HFF-Myc (cell line): Measurements from ENCODE around the gene HNRNPA1L2.
"Not testable (repeated sequence)": the region's sequence is repeated elsewhere in the genome, so short reads cannot be mapped to it uniquely, and the experiment has no call there.

Source experiments
- DNase-seq: peaks from one replicate; pipeline ENCODE4 v3.0.0-alpha.2; 2011; ENCODE audit warnings: low read depth; ENCODE audit errors: extremely low read depth
- H3K4me3 ChIP-seq: replicated peaks from 2 replicates; pipeline ENCODE4 v1.5.1; 2011; ENCODE audit warnings: low read depth, mild to moderate bottlenecking, control low read depth, low read length
- CTCF ChIP-seq: IDR thresholded peaks from 2 replicates; pipeline ENCODE4 v1.5.1; 2012; ENCODE audit warnings: mild to moderate bottlenecking, low read depth, low read length, control low read depth; ENCODE audit errors: missing control alignments

HNRNPA1L2 gene

GRCh38 chr13:52609013-52609606 is 33.1 kb upstream of the HNRNPA1L2 start:
- not testable (repeated sequence) for DNase-seq, H3K4me3 ChIP-seq

DNA sequence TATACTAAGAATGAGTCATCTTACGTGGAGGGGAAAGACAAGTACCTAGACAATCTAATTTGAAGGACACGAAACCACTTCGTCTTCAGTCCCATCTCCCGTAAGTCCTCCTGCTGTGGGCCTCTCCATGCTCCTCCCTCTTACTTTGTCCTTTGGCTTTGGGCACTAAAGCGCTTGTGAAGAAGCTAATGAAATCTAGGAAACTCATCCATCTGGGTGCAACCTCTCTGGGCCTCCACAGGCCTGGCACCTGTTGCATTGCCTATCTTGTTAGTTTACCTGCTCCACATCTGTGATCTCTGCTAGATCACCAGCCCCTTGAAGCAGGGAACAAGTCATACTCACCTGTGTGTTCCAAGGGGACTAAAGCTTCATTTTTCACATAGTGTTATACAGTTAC is 32.1 kb upstream of the HNRNPA1L2 start:
- not testable (repeated sequence) for DNase-seq, H3K4me3 ChIP-seq

DNA sequence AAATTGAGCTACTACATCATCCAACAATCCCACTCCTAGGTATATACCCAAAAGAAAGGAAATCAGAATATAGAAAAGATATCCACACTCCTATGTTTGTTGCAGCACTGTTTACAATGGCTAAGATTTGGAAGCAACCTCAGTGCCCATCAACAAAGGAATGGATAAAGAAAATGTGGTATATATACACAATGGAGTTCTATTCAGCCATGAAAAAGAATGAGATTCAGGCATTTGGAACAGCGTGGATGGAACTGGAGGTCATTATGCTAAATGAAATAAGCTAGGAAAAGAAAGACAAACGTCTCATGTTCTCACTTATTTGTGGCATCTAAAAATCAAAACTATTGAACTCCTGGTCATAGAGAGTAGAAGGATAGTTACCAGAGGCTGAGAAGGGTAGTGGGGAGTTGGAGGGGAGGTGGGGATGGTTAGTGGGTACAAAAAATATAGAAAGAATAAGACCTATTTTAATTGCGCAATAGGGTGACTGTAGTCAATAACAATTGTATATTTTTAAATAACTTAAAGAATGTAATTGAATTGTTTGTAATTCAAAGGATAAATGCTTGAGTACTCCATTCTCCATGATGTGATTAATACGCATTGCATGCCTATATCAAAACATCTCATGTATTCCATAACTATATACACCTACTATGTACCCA is 27.0 kb upstream of the HNRNPA1L2 start:
- no peak for DNase-seq
- H3K4me3 ChIP-seq, result no peak overlapping the region
- no peak for TF ChIP-seq CTCF

- no peak for TF ChIP-seq CTCF
- H3K4me3 ChIP-seq, result no peak overlapping the region
- no peak for DNase-seq
Measured at GRCh38 chr13:52615812-52616211, 26.4 kb upstream of the HNRNPA1L2 start.

GRCh38 chr13:52617070-52618060 is 24.9 kb upstream of the HNRNPA1L2 start:
- peak overlapping the region; percentile 98 for H3K4me3 ChIP-seq
- no peak for TF ChIP-seq CTCF
- peak; percentile 76 for DNase-seq

DNA sequence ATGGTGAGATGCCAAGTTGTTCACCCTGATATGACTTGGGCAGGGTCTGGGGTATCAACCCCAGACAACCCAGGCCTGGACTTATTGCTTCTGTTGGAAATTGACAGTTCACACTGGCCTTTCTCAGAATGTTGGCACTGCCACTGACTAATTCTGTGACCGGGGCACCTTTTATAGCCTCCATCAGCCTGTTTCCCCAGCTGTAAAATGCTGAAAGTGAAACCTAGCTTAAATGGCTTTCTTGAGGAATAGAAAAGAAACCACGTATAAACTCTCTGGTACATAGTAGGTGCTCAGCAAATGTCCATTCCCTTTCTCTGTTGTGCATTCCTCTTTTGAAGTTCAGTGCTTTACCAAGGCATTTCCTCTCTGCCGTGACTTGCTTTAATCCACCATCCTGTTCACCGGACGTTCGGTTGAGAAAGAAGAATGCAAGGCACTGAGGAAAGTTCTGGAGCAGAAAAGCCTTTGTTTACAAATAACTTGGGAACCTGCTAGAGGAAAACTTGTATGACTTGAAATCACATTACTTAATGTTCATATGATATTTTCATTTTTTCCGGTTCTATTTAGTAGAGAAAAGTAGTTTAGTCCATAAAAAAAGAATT is 11.0 kb upstream of the HNRNPA1L2 start:
- not testable (repeated sequence) for H3K4me3 ChIP-seq, DNase-seq

- no peak overlapping the region for H3K4me3 ChIP-seq
- TF ChIP-seq CTCF, result no peak
- no peak for DNase-seq
Measured at GRCh38 chr13:52638666-52639328, 3.4 kb upstream of the HNRNPA1L2 start.

- peak; percentile 63 for DNase-seq
- H3K4me3 ChIP-seq, result no peak overlapping the region
- TF ChIP-seq CTCF, result no peak
Measured at GRCh38 chr13:52644108-52644507, 1.9 kb downstream of the HNRNPA1L2 start.
